ENCODE measurements around the gene OCA2.

- TF ChIP-seq GABPA (IDR thresholded peaks at IDR 0.05; ENCODE audit: low read depth) (no peak), CTCF (IDR thresholded peaks at IDR 0.05; ENCODE audit: insufficient read depth, low read length) (no peak), POLR2AphosphoS5 (IDR thresholded peaks at IDR 0.05; ENCODE audit: low read depth) (no peak)
Observed at GRCh38 chr15:27967541-27967940, 131.6 kb downstream of the OCA2 start.

Measured in HL-60 (cell line).